ENCODE results near the gene FBN1.

Gene FBN1

GRCh38 chr15:48571510-48571909 lies 74.0 kb downstream of the FBN1 start:
- TF ChIP-seq RAD21 (IDR thresholded peaks at IDR 0.05; ENCODE audit: low read depth) (no peak), ZBTB7A (IDR thresholded peaks at IDR 0.05; ENCODE audit: low read depth) (no peak), TAF1 (IDR thresholded peaks at IDR 0.05; ENCODE audit: low read depth) (no peak), FOXM1 (IDR thresholded peaks at IDR 0.05; ENCODE audit: borderline replicate concordance, low read depth) (no peak), TEAD4 (IDR thresholded peaks at IDR 0.05) (no peak), EGR1 (IDR thresholded peaks at IDR 0.05) (no peak), TCF12 (IDR thresholded peaks at IDR 0.05; ENCODE audit: low read depth) (no peak), CREB1 (IDR thresholded peaks at IDR 0.05; ENCODE audit: low read depth) (no peak), NFIC (IDR thresholded peaks at IDR 0.05) (no peak), CEBPB (IDR thresholded peaks at IDR 0.05) (no peak), REST (IDR thresholded peaks at IDR 0.05; ENCODE audit: low read depth) (no peak), USF1 (IDR thresholded peaks at IDR 0.05) (no peak), MAX (IDR thresholded peaks at IDR 0.05) (no peak), YY1 (IDR thresholded peaks at IDR 0.05; ENCODE audit: low read depth) (no peak), EP300 (IDR thresholded peaks at IDR 0.05; ENCODE audit: borderline replicate concordance) (no peak)

GRCh38 chr15:48570822-48571221 lies 74.7 kb downstream of the FBN1 start:
- TF ChIP-seq TAF1 (IDR thresholded peaks at IDR 0.05; ENCODE audit: low read depth) (no peak), EP300 (IDR thresholded peaks at IDR 0.05; ENCODE audit: borderline replicate concordance) (no peak), NFIC (IDR thresholded peaks at IDR 0.05) (no peak), CREB1 (IDR thresholded peaks at IDR 0.05; ENCODE audit: low read depth) (no peak), TCF12 (IDR thresholded peaks at IDR 0.05; ENCODE audit: low read depth) (no peak), USF1 (IDR thresholded peaks at IDR 0.05) (no peak), EGR1 (IDR thresholded peaks at IDR 0.05) (no peak), YY1 (IDR thresholded peaks at IDR 0.05; ENCODE audit: low read depth) (no peak), MAX (IDR thresholded peaks at IDR 0.05) (no peak), CEBPB (IDR thresholded peaks at IDR 0.05) (no peak), RAD21 (IDR thresholded peaks at IDR 0.05; ENCODE audit: low read depth) (no peak), REST (IDR thresholded peaks at IDR 0.05; ENCODE audit: low read depth) (no peak), FOXM1 (IDR thresholded peaks at IDR 0.05; ENCODE audit: borderline replicate concordance, low read depth) (no peak), TEAD4 (IDR thresholded peaks at IDR 0.05) (no peak), ZBTB7A (IDR thresholded peaks at IDR 0.05; ENCODE audit: low read depth) (no peak)

- no peak for TF ChIP-seq YY1 (IDR thresholded peaks at IDR 0.05; ENCODE audit: low read depth)
- no peak for TF ChIP-seq TEAD4 (IDR thresholded peaks at IDR 0.05)
- TF ChIP-seq REST (IDR thresholded peaks at IDR 0.05; ENCODE audit: low read depth), result no peak
- TF ChIP-seq RAD21 (IDR thresholded peaks at IDR 0.05; ENCODE audit: low read depth), result no peak
- TF ChIP-seq USF1 (IDR thresholded peaks at IDR 0.05), result no peak
Observed at GRCh38 chr15:48569591-48570302, 75.8 kb downstream of the FBN1 start.

- no peak for TF ChIP-seq EP300 (IDR thresholded peaks at IDR 0.05; ENCODE audit: borderline replicate concordance)
- no peak for TF ChIP-seq MAX (IDR thresholded peaks at IDR 0.05)
- TF ChIP-seq YY1 (IDR thresholded peaks at IDR 0.05; ENCODE audit: low read depth), result no peak
- no peak for TF ChIP-seq CEBPB (IDR thresholded peaks at IDR 0.05)
- TF ChIP-seq TAF1 (IDR thresholded peaks at IDR 0.05; ENCODE audit: low read depth), result no peak
- TF ChIP-seq USF1 (IDR thresholded peaks at IDR 0.05), result no peak
- no peak for TF ChIP-seq REST (IDR thresholded peaks at IDR 0.05; ENCODE audit: low read depth)
- TF ChIP-seq RAD21 (IDR thresholded peaks at IDR 0.05; ENCODE audit: low read depth), result no peak
- TF ChIP-seq CREB1 (IDR thresholded peaks at IDR 0.05; ENCODE audit: low read depth), result no peak
Observed at GRCh38 chr15:48566668-48567067, 78.8 kb downstream of the FBN1 start.
